GM21737 (cell line): Measurements from ENCODE around the gene BDH1.

Source experiments
- ATAC-seq: cut with Tn5 transposase; IDR thresholded peaks from one replicate; pipeline ENCODE4 v1.9.1; 2021; ENCODE audit warnings: mild to moderate bottlenecking, moderate library complexity; ENCODE audit not compliant: unreplicated experiment

Gene BDH1

GRCh38 chr3:197464794-197465193 is 91.0 kb downstream of the BDH1 start:
- ATAC-seq, result no peak

GRCh38 chr3:197463279-197463678 is 92.5 kb downstream of the BDH1 start:
- no peak for ATAC-seq

- ATAC-seq, result no peak
Observed at GRCh38 chr3:197462808-197463207, 93.0 kb downstream of the BDH1 start.

- ATAC-seq, result no peak
Observed at GRCh38 chr3:197460639-197461038, 95.1 kb downstream of the BDH1 start.

- ATAC-seq, result no peak
Observed at GRCh38 chr3:197460002-197460401, 95.8 kb downstream of the BDH1 start.
